ENCODE results near the gene ALPK1.

ALPK1 gene

GRCh38 chr4:112357897-112358296, 60.7 kb downstream of the ALPK1 start:
- no peak for TF ChIP-seq CTCF (IDR thresholded peaks at IDR 0.05; ENCODE audit: control extremely low read depth, extremely low read depth, low read depth, missing control alignments)
- ChIA-PET CTCF (interaction anchor here (1.4 kb wide), 1 partner anchor 30 kb away, joined by 3 read pairs; no protein-coding TSS in a partner anchor), POLR2A (no interaction called here)
- DNase-seq (ENCODE audit: extremely low spot score) = no peak

GRCh38 chr4:112358415-112358814, 61.2 kb downstream of the ALPK1 start:
- ChIA-PET CTCF (interaction anchor here (0.7 to 1.4 kb wide), 2 partner anchors 30 to 31 kb away, joined by 3 read pairs; no protein-coding TSS in a partner anchor), POLR2A (no interaction called here)
- DNase-seq (ENCODE audit: extremely low spot score) = no peak
- TF ChIP-seq CTCF (IDR thresholded peaks at IDR 0.05; ENCODE audit: control extremely low read depth, extremely low read depth, low read depth, missing control alignments) = no peak

GRCh38 chr4:112358952-112359749, 62.0 kb downstream of the ALPK1 start:
- ChIA-PET CTCF (interaction anchor here (0.7 kb wide), 1 partner anchor 32 kb away, joined by 3 read pairs; no protein-coding TSS in a partner anchor), POLR2A (no interaction called here)
- DNase-seq (ENCODE audit: extremely low spot score) = no peak
- TF ChIP-seq CTCF (IDR thresholded peaks at IDR 0.05; ENCODE audit: control extremely low read depth, extremely low read depth, low read depth, missing control alignments) = no peak

GRCh38 chr4:112361181-112361791, 64.1 kb downstream of the ALPK1 start:
- ChIA-PET POLR2A (no interaction called here), CTCF (interaction anchor here (0.9 to 2.5 kb wide), 2 partner anchors 28 to 188 kb away, joined by 3 to 5 read pairs; no protein-coding TSS in a partner anchor)
- DNase-seq (ENCODE audit: extremely low spot score) = no peak
- no peak for TF ChIP-seq CTCF (IDR thresholded peaks at IDR 0.05; ENCODE audit: control extremely low read depth, extremely low read depth, low read depth, missing control alignments)

- ChIA-PET POLR2A (no interaction called here), CTCF (interaction anchor here (0.9 kb wide), 1 partner anchor 21 kb away, joined by 3 read pairs; no protein-coding TSS in a partner anchor)
- DNase-seq (ENCODE audit: extremely low spot score) = no peak
- TF ChIP-seq CTCF (IDR thresholded peaks at IDR 0.05; ENCODE audit: control extremely low read depth, extremely low read depth, low read depth, missing control alignments) = no peak
These were observed 73.3 kb downstream of the ALPK1 start for GRCh38 chr4:112370466-112370865.

GRCh38 chr4:112371361-112371760, 74.2 kb downstream of the ALPK1 start:
- CTCF ChIA-PET = no interaction called here
- no peak for TF ChIP-seq CTCF (IDR thresholded peaks at IDR 0.05; ENCODE audit: control extremely low read depth, extremely low read depth, low read depth, missing control alignments)
- POLR2A ChIA-PET = no interaction called here
- DNase-seq (ENCODE audit: extremely low spot score) = no peak

Data from GM10248 (cell line).